GM12878 (cell line): ENCODE measurements around the gene RASSF10.
"Not testable (repeated sequence)": the region's sequence is repeated elsewhere in the genome, so short reads cannot be mapped to it uniquely, and the experiment has no call there.

Source experiments
- ATF3 ChIP-seq: IDR thresholded peaks from 2 replicates; pipeline ENCODE4 v1.6.1; 2011; ENCODE audit warnings: low read depth, mild to moderate bottlenecking, low read length, moderate library complexity, borderline replicate concordance; ENCODE audit errors: extremely low read depth
- CTCF ChIP-seq, 3 experiments: IDR thresholded peaks in 2 of 3; conservative IDR thresholded peaks in 1 of 3; 2 replicates each; pipeline ENCODE4 v1.5.1; 2011; ENCODE audit warnings: low read depth in 3 of 3, low read length in 3 of 3, mild to moderate bottlenecking in 3 of 3, control low read depth in 2 of 3, moderate library complexity in 2 of 3, inconsistent platforms in 1 of 3, mixed read lengths in 1 of 3; ENCODE audit not compliant: control insufficient read depth in 2 of 3, insufficient read depth in 1 of 3; ENCODE audit errors: extremely low read depth in 1 of 3
- E2F4 ChIP-seq: IDR thresholded peaks from 2 replicates; pipeline ENCODE4 v1.6.1; 2012; ENCODE audit warnings: low read depth, low read length, improper control_type of control experiment
- EZH2 ChIP-seq: IDR thresholded peaks from 2 replicates; pipeline ENCODE4 v1.6.1; 2012; ENCODE audit warnings: low read depth, mild to moderate bottlenecking, control low read depth, inconsistent platforms, low read length, borderline replicate concordance; ENCODE audit not compliant: control insufficient read depth
- JUNB ChIP-seq: IDR thresholded peaks from 2 replicates; pipeline ENCODE4 v1.6.1; 2016; ENCODE audit warnings: antibody characterized with exemption, mild to moderate bottlenecking
- MLLT1 ChIP-seq: fragments of 450-650 bp; IDR thresholded peaks from 2 replicates; pipeline ENCODE4 v1.6.1; 2016; ENCODE audit warnings: mild to moderate bottlenecking
- NR2C2 ChIP-seq: IDR thresholded peaks from 2 replicates; pipeline ENCODE4 v1.6.1; 2011; ENCODE audit warnings: borderline replicate concordance, low read depth; ENCODE audit not compliant: control insufficient read depth, insufficient read length
- PBX3 ChIP-seq: IDR thresholded peaks from 2 replicates; pipeline ENCODE4 v1.6.1; 2011; ENCODE audit warnings: mild to moderate bottlenecking, low read depth, low read length, moderate library complexity; ENCODE audit not compliant: insufficient replicate concordance
- POLR2A ChIP-seq: IDR thresholded peaks from 2 replicates; pipeline ENCODE4 v1.6.1; 2011; ENCODE audit warnings: low read depth, mild to moderate bottlenecking, low read length
- ZBTB40 ChIP-seq: fragments of 450-650 bp; IDR thresholded peaks from 2 replicates; pipeline ENCODE4 v1.6.1; 2016; ENCODE audit warnings: mild to moderate bottlenecking, moderate library complexity, borderline replicate concordance
- ZNF384 ChIP-seq: IDR thresholded peaks from 2 replicates; pipeline ENCODE4 v1.6.1; 2012; ENCODE audit warnings: low read depth, mild to moderate bottlenecking, low read length, improper control_type of control experiment, borderline replicate concordance

GRCh38 chr11:13045089-13045488, 36.0 kb downstream of the RASSF10 start:
- not testable (repeated sequence) for TF ChIP-seq MLLT1; CTCF (IDR thresholded peaks at IDR 0.05 in 2 of 3, conservative IDR thresholded peaks at IDR 0.05 in 1 of 3; ENCODE audit: control insufficient read depth in 2 of 3, extremely low read depth in 1 of 3, insufficient read depth in 1 of 3, low read depth in 3 of 3, low read length in 3 of 3); ATF3; EZH2; ZBTB40; E2F4; NR2C2; ZNF384; POLR2A; JUNB; PBX3
